SU-DHL-6 (cell line): ENCODE measurements around the gene PNMA8C.

ENCODE experiments used
- H2AFZ ChIP-seq: fragments of 200-600 bp; sonication (generic); 2 replicates; pipeline ENCODE4 v1.6.1; 2014; ENCODE audit warnings: low read depth, mild to moderate bottlenecking, moderate library complexity, mixed read lengths, antibody characterized with exemption, low read length; ENCODE audit not compliant: severe bottlenecking
- H3F3A ChIP-seq: fragments of 200-600 bp; shearing (Covaris generic); 2 replicates; pipeline ENCODE4 v1.6.0; 2016; ENCODE audit warnings: antibody characterized with exemption, mild to moderate bottlenecking; ENCODE audit not compliant: insufficient read depth
- H3K27ac ChIP-seq: fragments of 200-600 bp; sonication (generic); 2 replicates; pipeline ENCODE4 v1.5.1; 2016; ENCODE audit warnings: low read depth, mild to moderate bottlenecking, low read length, moderate library complexity, mixed read lengths
- H3K27me3 ChIP-seq: fragments of 200-600 bp; sonication (generic), shearing (Covaris generic); 2 replicates; pipeline ENCODE4 v1.6.0; 2014; ENCODE audit warnings: mild to moderate bottlenecking, low read length
- H3K36me3 ChIP-seq: fragments of 200-600 bp; sonication (generic); 2 replicates; pipeline ENCODE4 v1.6.1; 2014; ENCODE audit warnings: mild to moderate bottlenecking, low read length, mixed read lengths
- H3K4me2 ChIP-seq: fragments of 300-600, 200-600 bp; shearing (Covaris generic), sonication (generic); 2 replicates; pipeline ENCODE4 v1.6.0; 2014; ENCODE audit warnings: low read length, low read depth, mild to moderate bottlenecking; ENCODE audit not compliant: poor library complexity, severe bottlenecking
- H3K4me3 ChIP-seq: fragments of 200-600 bp; sonication (generic); 2 replicates; pipeline ENCODE4 v1.5.1; 2014; ENCODE audit warnings: antibody characterized with exemption, low read length, mild to moderate bottlenecking, mixed read lengths; ENCODE audit not compliant: insufficient read depth, poor library complexity, severe bottlenecking
- H3K79me2 ChIP-seq: fragments of 200-600 bp; sonication (generic); 2 replicates; pipeline ENCODE4 v1.6.1; 2014; ENCODE audit warnings: mild to moderate bottlenecking, low read length, moderate library complexity; ENCODE audit not compliant: insufficient read depth
- H3K9ac ChIP-seq: fragments of 200-600 bp; sonication (generic); 2 replicates; pipeline ENCODE4 v1.7.0; 2014; ENCODE audit warnings: mild to moderate bottlenecking, low read length
- H3K9me2 ChIP-seq: fragments of 200-600 bp; sonication (generic); replicated peaks from 2 replicates; pipeline ENCODE4 v1.6.1; 2014; ENCODE audit warnings: low read length; ENCODE audit not compliant: insufficient read depth
- H3K9me3 ChIP-seq: fragments of 200-600 bp; sonication (generic); 2 replicates; pipeline ENCODE4 v1.6.1; 2014; ENCODE audit warnings: low read length, mixed read lengths; ENCODE audit not compliant: insufficient read depth
- H4K20me1 ChIP-seq: fragments of 200-600 bp; sonication (generic); 2 replicates; pipeline ENCODE4 v1.6.1; 2014; ENCODE audit warnings: low read depth, mild to moderate bottlenecking, antibody characterized with exemption, low read length, moderate library complexity, mixed read lengths
- CTCF ChIP-seq: fragments of 200-600 bp; sonication (generic); IDR thresholded peaks from one replicate; pipeline ENCODE4 v1.5.1; 2017; ENCODE audit warnings: antibody characterized with exemption, mild to moderate bottlenecking, low read length, moderate library complexity; ENCODE audit not compliant: insufficient read depth, poor library complexity, severe bottlenecking
- EZH2phosphoT487 ChIP-seq: fragments of 200-600 bp; sonication (generic), shearing (Covaris generic); conservative IDR thresholded peaks from 2 replicates; pipeline ENCODE4 v1.6.1; 2018; ENCODE audit warnings: mild to moderate bottlenecking, antibody characterized with exemption, low read length, moderate library complexity, mixed read lengths

PNMA8C gene

DNA sequence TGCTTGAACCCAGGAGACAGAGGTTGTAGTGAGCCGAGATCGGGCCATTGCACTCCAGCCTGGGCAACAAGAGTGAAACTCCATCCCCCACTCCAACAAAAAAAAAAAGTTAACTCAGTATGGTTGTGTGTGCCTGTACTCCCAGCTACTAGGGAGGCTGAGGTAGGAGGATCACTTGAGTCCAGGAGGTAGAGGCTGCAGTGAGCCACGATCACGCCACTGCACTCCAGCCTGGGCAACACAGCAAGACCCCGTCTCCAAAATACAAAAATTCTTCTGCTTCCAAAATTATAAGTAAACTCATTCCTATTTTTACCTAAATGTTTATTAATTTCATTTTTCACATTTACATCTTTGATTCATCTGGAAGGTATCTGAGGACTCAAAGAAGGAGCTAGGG lies 28.2 kb upstream of the PNMA8C start:
- no peaks in the 10 kb centered on the region for H3K9me2 ChIP-seq
- H3K36me3 ChIP-seq = no peaks in the 10 kb centered on the region
- H2AFZ ChIP-seq = no peak overlapping the region
- no peak overlapping the region for H3K4me2 ChIP-seq
- H3K4me3 ChIP-seq = no peak overlapping the region
- H4K20me1 ChIP-seq = no peaks in the 10 kb centered on the region
- TF ChIP-seq CTCF = no peak
- TF ChIP-seq EZH2phosphoT487 = no peak
- no peaks in the 10 kb centered on the region for H3K79me2 ChIP-seq
- H3K27ac ChIP-seq = peak overlapping the region; percentile 96
- peaks cover 39% of the 10 kb centered on the region for H3F3A ChIP-seq
- H3K9me3 ChIP-seq = no peaks in the 10 kb centered on the region
- H3K27me3 ChIP-seq = no peaks in the 10 kb centered on the region
- no peak overlapping the region for H3K9ac ChIP-seq

DNA sequence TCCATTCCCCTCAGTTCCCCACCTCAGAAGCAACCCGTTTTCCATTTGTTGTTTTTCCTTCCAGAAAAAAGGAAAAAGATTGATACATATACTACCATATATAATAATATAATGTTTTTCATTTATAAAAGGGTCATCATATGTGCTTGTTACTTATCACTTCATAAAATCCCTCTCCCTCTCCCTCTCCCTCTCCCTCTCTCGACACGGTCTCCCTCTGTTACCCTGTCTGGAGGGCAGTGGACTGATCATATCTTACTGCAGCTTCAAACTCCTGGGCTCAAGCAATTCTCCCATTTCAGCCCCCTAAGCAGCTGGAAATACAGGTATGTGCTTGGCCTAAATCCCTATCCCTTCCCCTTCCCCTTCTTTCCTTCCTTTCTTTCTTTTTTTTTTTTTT lies 25.5 kb upstream of the PNMA8C start:
- Histone ChIP-seq H3K9me2 (no peaks in the 10 kb centered on the region), H3K27me3 (no peaks in the 10 kb centered on the region)
- TF ChIP-seq CTCF (no peak), EZH2phosphoT487 (no peak)

DNA sequence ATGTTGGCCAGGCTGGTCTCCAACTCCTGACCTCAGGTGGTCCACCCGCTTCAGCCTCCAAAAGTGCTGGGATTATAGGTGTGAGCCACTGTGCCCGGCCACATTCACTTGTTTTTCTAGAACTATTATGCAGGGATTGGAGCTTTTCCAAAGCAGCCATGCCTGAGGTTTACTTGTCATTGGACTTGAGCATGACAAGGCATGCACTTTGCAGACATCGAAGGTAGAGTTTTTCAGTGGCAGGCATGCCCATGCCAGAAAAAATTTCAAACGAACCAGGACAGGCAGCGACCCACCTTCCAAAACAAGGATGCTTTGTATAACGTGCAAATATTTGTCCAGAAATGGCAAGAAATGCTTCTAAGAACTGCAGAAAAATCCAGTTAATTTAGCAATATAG lies 24.9 kb upstream of the PNMA8C start:
- Histone ChIP-seq H3K4me2 (no peak overlapping the region), H3K27me3 (no peaks in the 10 kb centered on the region), H3K36me3 (0 out of 2 replicates have a peak, but pooled peaks cover 7% of the 10 kb centered on the region), H3K27ac (peak overlapping the region; percentile 24), H2AFZ (no peak overlapping the region), H3K9ac (no peak overlapping the region), H3K9me3 (no peaks in the 10 kb centered on the region), H3K9me2 (no peaks in the 10 kb centered on the region), H3K4me3 (no peak overlapping the region), H4K20me1 (no peaks in the 10 kb centered on the region), H3F3A (peaks cover 21% of the 10 kb centered on the region), H3K79me2 (no peaks in the 10 kb centered on the region)
- TF ChIP-seq CTCF (no peak), EZH2phosphoT487 (no peak)

More for the DNA sequence above, 25.5 kb upstream of the PNMA8C start:
- Histone ChIP-seq H3K4me2 (no peak overlapping the region), H2AFZ (no peak overlapping the region), H3F3A (peaks cover 27% of the 10 kb centered on the region), H3K9me3 (no peaks in the 10 kb centered on the region), H3K36me3 (0 out of 2 replicates have a peak, but pooled peaks cover 6% of the 10 kb centered on the region), H3K4me3 (no peak overlapping the region), H3K9ac (no peak overlapping the region), H3K79me2 (no peaks in the 10 kb centered on the region), H3K27ac (peak overlapping the region; percentile 24; the same call in 1 of the 2 replicates), H4K20me1 (no peaks in the 10 kb centered on the region)
